Motor neuron (in vitro differentiated cells): ENCODE data around the gene PIP5K1B. TPM values are rescaled to one million over a fixed set of nuclear protein-coding genes. Genes with fewer than 3 reads are reported as not detected.
"Not testable (repeated sequence)": the region's sequence is repeated elsewhere in the genome, so short reads cannot be mapped to it uniquely, and the experiment has no call there.

ENCODE experiments used
- ATAC-seq, 8 experiments: fragments of 200-7000 bp; cut with Tn5 transposase; replicated peaks in 6 of 8; 2 replicates each; pipeline ENCODE4 v1.8.0; 2021; ENCODE audit warnings: mild to moderate bottlenecking in 8 of 8, moderate library complexity in 8 of 8
- H3K27ac ChIP-seq, 2 donors: fragments of 250-450 bp; sonication (Bioruptor Pico); 2 replicates each; pipeline ENCODE4 v1.9.0; 2021; ENCODE audit warnings: antibody characterized with exemption in 2 of 2, mild to moderate bottlenecking in 2 of 2, moderate library complexity in 1 of 2
- H3K4me1 ChIP-seq, 2 donors: fragments of 250-450 bp; sonication (Bioruptor Pico); replicated peaks in 1 of 2; 2 replicates each; pipeline ENCODE4 v1.6.1; 2021; ENCODE audit warnings: antibody characterized with exemption in 2 of 2, mild to moderate bottlenecking in 2 of 2, moderate library complexity in 1 of 2
- H3K4me3 ChIP-seq, 5 donors: fragments of 250-450 bp; sonication (Bioruptor Pico); 2 replicates each; pipeline ENCODE4 v1.9.0; 2021; ENCODE audit warnings: antibody characterized with exemption in 5 of 5, mild to moderate bottlenecking in 5 of 5, moderate library complexity in 4 of 5
- WGBS, 10 experiments: fragments of 450-650 bp; shearing (Covaris generic); methylation state at CpG; one replicate each; pipeline ENCODE4 v1.0.0; 2022; 5-methylcytosine and 5-hydroxymethylcytosine counted together
- in situ Hi-C, 9 experiments: fragments of 400-800 bp; cut with MboI; loops; one replicate each; pipeline ENCODE4 v1.15.0; 2021; ENCODE audit warnings: low sequenced_read_pairs in 9 of 9, low pct_unique_long_range_greater_than_20kb in 2 of 9; ENCODE audit not compliant: unreplicated experiment in 9 of 9
- total RNA-seq, 8 experiments: library from RNA; unstranded; fragments of 300-600 nt; gene quantifications; 2 replicates each; pipeline versions ENCODE4 v1.2.3 to v1.2.4, GENCODE V29; 2022

PIP5K1B gene
- total RNA-seq, 8 experiments from 2014 or later = 0.18 to 2.4 (median 0.47) TPM

DNA sequence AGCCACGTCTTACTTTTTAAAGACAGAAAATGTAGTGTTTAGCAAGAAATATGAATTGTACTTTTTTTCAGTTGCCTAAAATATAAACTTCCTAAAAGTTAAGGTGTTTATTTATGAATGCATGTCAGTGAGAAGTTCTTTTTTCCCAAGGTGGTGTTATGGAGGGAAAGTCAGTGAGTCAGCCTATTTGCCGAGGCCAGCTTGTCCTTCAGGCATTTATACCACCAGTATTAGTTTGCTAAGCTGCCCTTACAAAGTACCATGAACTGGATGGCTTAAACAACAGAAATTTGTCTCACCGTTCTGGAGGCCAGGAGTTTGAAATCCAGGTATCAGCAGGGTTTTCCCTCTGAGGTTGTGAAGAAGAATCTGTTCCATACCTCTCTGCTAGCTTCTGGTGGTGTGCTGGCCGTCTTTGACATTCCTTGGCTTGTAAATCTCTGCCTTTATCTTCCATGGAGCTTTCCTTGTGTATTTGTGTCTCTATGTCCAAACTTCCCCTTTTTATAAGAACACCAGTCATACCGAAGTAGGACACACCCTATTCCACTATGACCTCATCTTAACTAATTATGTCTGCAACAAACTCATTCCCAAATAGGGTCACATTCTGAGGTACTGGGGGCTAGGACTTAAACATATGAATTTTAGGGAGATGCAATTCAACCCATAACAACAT is 270.5 kb downstream of the PIP5K1B start:
- no peak overlapping the region for H3K27ac ChIP-seq
- H3K4me1 ChIP-seq = no peaks in the 10 kb centered on the region
- ATAC-seq = peak in 2 of 8 experiments; percentile 55 to 58
- WGBS, 10 experiments = 0 to 100% (median 80%) methylated on average over 1 to 4 of the region's 5 CpGs
- H3K4me3 ChIP-seq = no peak overlapping the region
- in situ Hi-C loops = loop anchor here in 1 of 9 experiments (25.0 kb wide), 2 partner anchors 313 to 388 kb away; no protein-coding TSS in a partner anchor

DNA sequence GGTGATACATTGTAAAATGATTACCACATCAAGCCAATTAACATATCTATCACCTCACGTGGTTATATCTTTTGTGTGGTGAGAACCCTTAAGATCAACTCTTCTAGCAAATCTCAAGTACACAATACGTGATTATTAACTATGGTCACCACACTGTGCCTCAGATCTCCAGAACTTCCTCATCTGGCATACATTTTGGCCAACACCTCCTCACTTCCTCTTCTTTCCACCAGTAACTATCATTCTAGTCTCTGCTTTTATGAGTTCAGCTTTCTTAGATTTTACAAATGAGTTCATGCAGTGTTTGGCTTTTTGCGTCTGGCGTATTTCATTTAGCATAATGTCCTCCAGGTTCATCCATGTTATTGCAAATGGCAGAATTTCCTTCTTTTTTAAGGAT is 273.0 kb downstream of the PIP5K1B start:
- no peak for ATAC-seq
- in situ Hi-C loops = loop anchor here in 1 of 9 experiments (25.0 kb wide), 2 partner anchors 316 to 391 kb away; no protein-coding TSS in a partner anchor

DNA sequence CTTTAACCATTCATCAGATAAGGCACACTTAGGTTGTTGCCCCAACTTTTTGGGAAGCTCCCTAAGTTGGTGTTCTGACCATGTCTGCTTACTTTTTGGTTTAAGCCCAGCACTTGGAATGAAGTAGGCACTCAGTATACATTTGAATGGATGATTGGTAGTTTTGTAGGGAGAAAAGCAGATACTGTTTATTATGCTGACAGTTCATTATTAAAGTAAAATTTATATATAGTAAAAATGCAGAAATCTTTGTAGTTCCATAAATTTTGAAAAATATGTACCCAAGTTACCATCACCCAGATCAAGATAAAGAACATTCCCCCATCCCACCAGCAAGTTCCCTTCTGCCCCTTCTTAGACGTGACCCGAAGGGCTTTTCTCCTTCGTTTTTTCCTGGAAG is 273.5 kb downstream of the PIP5K1B start:
- no peak for ATAC-seq
- WGBS, 10 experiments = 7 to 100% (median 67%) methylated on average over 1 to 3 of the region's 3 CpGs; no CpG with 5 or more reads in 3 of the 10 experiments
- Histone ChIP-seq H3K27ac (no peak overlapping the region), H3K4me3 (no peak overlapping the region), H3K4me1 (peaks cover 0 to 4% of the 10 kb centered on the region in 2 donors)
- in situ Hi-C loops = loop anchor here in 1 of 9 experiments (25.0 kb wide), 2 partner anchors 316 to 391 kb away; no protein-coding TSS in a partner anchor

More for the DNA sequence above, 273.0 kb downstream of the PIP5K1B start:
- H3K27ac ChIP-seq = no peak overlapping the region
- 20 to 100% (median 90%) methylated on average over 1 to 4 of the region's 4 CpGs; no CpG with 5 or more reads in 1 of the 10 experiments for WGBS, 10 experiments
- H3K4me3 ChIP-seq = no peak overlapping the region
- peaks cover 0 to 4% of the 10 kb centered on the region in 2 donors for H3K4me1 ChIP-seq

DNA sequence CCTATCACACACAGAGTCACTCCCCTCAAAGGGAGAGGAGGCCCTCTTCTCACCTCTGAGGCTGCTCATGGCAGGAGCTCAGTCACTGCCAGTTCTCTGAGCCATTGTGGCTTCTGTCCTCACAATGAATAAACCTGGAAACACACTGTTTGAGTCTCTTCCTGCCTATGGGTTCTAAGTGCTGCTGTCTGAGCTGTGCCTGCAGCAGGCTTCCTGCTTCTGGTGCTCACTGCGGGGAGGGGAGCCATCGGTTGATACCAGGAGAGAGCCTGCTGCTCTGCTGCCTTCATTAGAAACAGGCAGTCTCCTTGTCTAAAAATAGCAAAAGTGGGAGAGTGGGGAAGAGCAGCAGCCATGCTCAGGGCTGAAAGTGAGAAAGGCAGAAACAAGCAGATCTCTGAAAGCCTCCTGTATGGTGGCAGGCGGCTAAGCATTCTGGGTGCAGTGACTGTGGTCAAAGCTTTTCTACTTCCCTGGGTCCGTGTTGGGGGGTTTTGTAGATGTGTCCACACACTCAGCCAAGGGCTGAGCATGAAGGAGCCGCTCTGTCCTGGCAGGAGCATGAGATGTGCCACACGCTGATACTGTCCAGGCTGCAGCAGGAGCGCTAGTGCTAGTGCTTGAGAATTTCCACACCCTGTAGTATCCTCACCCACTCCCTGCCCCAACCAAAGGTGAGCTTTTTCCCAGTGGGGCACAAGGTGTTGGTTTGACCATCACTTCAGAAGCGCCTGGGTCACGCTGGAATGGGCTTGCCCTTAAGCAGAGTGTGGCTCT is 274.7 kb downstream of the PIP5K1B start:
- peak in 4 of 8 experiments; percentile 21 to 58 (median 36) for ATAC-seq
- Histone ChIP-seq H3K27ac (no peak overlapping the region), H3K4me1 (peaks cover 0 to 4% of the 10 kb centered on the region in 2 donors), H3K4me3 (no peak overlapping the region)
- in situ Hi-C loops = loop anchor here in 1 of 9 experiments (25.0 kb wide), 2 partner anchors 317 to 392 kb away; no protein-coding TSS in a partner anchor
- 0 to 100% (median 78%) methylated on average over 1 to 8 of the region's 9 CpGs; no CpG with 5 or more reads in 4 of the 10 experiments for WGBS, 10 experiments

DNA sequence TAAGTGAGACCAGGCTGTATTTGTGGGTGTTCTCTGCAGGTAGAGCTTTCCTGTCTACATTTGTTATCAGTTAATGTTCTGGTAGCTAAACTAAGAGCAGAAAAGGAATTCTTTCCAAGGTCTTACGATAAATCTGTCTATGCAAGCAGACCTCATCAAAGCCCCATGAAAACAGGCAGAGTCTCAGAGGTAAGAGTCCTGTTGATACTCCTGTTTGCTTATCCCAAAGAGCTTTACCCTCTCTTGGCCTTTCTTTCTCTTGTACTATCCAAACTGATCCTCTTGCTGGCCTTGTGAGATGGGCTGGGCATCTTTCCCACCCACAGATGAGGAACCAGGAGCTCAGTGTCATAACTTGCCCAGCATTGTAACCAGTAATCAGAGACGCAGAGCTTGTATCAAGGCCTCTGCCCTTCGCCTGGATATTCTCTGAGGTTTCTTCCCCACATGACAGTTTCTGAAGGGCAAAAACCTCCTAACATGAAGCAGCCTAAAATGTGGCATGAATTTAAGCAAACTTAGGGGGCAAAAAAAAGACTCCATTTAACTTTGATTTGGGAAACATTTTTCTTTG is 275.4 kb downstream of the PIP5K1B start:
- peaks cover 0 to 4% of the 10 kb centered on the region in 2 donors for H3K4me1 ChIP-seq
- no peak overlapping the region for H3K27ac ChIP-seq
- 18 to 100% (median 48%) methylated on average over 1 to 3 of the region's 3 CpGs; no CpG with 5 or more reads in 4 of the 10 experiments for WGBS, 10 experiments
- ATAC-seq = no peak
- no peak overlapping the region for H3K4me3 ChIP-seq
- in situ Hi-C loops = loop anchor here in 1 of 9 experiments (25.0 kb wide), 2 partner anchors 318 to 393 kb away; no protein-coding TSS in a partner anchor

DNA sequence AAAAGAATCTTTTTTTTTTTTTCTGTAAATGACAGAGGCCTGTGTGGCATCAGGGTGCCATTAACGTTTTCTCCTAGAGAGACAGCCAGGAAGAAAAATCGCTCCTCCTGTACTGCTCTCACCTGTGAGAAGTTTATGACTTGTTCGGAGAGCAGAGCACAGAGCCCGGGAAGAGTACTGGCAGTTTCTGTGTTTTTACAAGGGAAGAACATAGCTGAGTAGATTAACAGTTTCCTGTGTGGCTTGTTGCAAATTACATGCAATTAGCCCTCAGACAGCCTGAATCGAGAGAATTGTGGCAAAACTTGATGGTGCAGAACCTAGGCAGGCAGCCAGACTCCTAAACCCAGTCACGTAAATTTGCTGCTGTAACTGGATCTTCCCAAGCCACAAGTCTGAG is 276.7 kb downstream of the PIP5K1B start:
- in situ Hi-C loops = loop anchor here in 1 of 9 experiments (25.0 kb wide), 2 partner anchors 319 to 394 kb away; no protein-coding TSS in a partner anchor
- 0 to 66% (median 43%) methylated on average over 2 to 6 of the region's 6 CpGs; no CpG with 5 or more reads in 3 of the 10 experiments for WGBS, 10 experiments
- H3K4me1 ChIP-seq = peaks cover 0 to 4% of the 10 kb centered on the region in 2 donors
- peak in 2 of 8 experiments; percentile 12 to 27 for ATAC-seq
- H3K27ac ChIP-seq = no peak overlapping the region
- no peak overlapping the region for H3K4me3 ChIP-seq

DNA sequence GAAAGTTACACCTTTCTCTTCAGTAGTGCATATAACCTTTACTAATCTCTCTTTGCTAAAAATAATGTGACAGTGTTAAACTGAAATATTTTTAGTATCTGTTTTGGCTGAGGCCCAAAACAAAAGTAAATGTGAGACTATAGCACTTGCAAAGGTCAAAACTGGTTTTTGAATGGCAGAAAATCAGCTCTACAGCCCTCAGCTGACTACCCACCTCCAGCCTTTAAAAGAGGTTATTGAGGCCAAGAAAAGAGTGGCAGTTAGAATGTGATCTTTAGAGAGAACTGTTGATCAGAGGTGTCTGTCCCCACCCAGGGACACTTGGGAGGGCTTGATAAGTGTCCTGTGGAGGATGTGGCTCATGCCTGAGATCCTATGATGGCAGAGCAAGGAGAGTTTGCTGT is 278.0 kb downstream of the PIP5K1B start:
- H3K27ac ChIP-seq = no peak overlapping the region
- no peak overlapping the region for H3K4me3 ChIP-seq
- ATAC-seq = no peak
- H3K4me1 ChIP-seq = peaks cover 0 to 4% of the 10 kb centered on the region in 2 donors
- in situ Hi-C loops = loop anchor here in 1 of 9 experiments (25.0 kb wide), 2 partner anchors 321 to 396 kb away; no protein-coding TSS in a partner anchor

DNA sequence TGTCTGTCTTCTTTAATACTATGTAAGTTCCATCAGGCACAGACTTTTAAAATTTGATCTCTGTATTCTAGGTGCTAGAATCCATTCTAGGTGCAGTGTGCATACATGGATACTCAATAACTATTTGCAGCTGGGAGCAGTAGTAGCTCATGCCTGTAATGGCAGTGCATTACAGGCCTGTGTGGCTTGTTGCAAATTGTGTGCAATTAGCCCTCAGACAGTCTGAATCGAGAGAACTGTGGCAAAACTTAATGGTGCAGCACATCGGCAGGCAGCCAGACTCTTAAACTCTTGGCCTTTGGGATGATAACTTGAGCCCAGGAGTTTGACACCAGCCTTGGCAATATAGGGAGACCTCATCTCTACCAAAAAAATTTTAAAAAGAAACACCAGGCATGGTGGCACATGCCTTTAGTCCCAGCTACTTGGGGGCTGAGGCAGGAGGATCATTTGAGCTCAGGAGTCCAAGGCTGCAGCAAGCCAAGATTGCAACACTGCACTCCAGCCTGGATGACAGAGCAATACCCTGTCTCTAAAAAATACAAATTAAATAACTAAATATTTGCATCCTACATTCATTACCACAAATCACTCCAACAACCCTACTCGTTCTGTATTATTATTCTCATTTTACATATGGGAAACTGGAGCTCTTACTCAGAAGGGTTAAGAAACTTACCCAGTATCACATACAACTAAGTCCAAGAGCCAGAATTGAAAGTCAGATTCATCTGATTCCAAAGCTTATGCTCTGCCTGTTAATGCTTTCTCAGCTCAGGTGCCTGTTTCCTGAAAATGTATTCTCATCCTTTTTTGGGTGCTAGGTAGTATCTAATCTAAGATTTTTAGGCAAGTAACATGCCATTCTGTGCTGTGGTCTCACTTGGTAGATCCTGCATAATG is 278.7 kb downstream of the PIP5K1B start:
- peaks cover 0 to 4% of the 10 kb centered on the region in 2 donors for H3K4me1 ChIP-seq
- H3K27ac ChIP-seq = no peak overlapping the region
- no peak overlapping the region for H3K4me3 ChIP-seq
- in situ Hi-C loops = loop anchor here in 1 of 9 experiments (25.0 kb wide), 2 partner anchors 321 to 396 kb away; no protein-coding TSS in a partner anchor
- no peak for ATAC-seq
- WGBS, 10 experiments = 0 to 82% (median 60%) methylated on average over 1 to 3 of the region's 3 CpGs; no CpG with 5 or more reads in 1 of the 10 experiments

DNA sequence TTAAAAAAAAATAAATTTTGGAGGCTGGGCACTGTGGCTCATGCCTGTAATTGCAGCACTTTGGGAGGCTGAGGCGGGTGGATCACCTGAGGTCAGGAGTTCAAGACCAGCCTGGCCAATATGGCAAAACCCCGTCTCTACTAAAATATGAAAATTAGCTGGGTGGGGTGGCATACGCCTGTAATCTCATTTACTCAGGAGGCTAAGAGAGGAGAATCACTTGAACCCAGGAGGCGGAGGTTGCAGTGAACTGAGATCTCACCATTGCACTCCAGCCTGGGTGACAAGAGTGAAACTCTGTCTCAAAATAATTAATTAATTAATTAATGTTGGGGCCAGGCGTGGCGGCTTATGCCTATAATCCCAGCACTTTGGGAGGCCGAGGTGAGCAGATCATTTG is 281.9 kb downstream of the PIP5K1B start:
- not testable (repeated sequence) for H3K27ac ChIP-seq, H3K4me3 ChIP-seq, ATAC-seq, H3K4me1 ChIP-seq
- 60 to 100% (median 84%) methylated on average over 1 to 5 of the region's 7 CpGs; no CpG with 5 or more reads in 4 of the 10 experiments for WGBS, 10 experiments
- in situ Hi-C loops = loop anchor here in 1 of 9 experiments (25.0 kb wide), 2 partner anchors 325 to 400 kb away; no protein-coding TSS in a partner anchor

DNA sequence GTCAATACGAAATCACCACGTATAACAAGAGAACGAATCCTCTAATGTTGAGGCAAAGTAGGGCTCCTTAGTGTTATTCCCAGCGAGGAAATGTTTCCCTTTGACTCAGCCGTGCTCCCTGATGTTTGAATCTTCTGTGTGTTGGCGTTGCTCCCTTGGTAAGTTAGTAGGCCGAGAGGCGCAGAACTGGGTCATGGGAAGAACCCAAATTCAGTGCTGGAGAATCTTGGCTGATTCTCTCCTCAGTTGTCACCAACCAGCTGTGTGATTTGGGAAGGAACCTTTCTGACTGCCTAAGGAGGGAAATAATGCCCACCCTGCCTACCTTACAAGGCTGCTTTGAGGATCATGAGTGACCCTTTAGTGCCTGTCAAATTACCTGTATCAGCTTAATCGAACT is 286.4 kb downstream of the PIP5K1B start:
- in situ Hi-C loops = loop anchor here in 3 of 9 experiments (10.0 to 25.0 kb wide), 4 partner anchors 329 to 407 kb away; no protein-coding TSS in a partner anchor

DNA sequence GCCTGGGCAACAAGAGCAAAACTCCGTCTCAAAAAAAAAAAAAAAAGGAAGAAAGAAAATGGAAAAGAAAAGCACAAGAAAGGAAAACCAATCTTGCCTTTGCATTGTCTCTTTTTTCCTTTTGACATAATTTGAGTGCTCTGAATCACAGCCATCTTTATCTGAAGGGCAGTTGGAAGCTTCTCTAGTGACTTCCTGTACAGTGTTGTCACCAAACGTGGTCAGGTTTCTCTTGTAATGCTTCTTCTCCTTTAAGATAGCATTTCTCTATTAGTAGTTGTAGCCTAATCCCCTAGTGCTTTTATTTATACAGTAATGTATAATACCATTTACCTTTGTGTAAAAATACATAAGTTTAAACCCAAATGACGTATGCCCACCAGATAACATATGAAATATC is 290.7 kb downstream of the PIP5K1B start:
- no peak overlapping the region for H3K27ac ChIP-seq
- in situ Hi-C loops = loop anchor here in 3 of 9 experiments (10.0 to 25.0 kb wide), 4 partner anchors 333 to 411 kb away; no protein-coding TSS in a partner anchor
- ATAC-seq = no peak

More for the DNA sequence above, 286.4 kb downstream of the PIP5K1B start:
- Histone ChIP-seq H3K4me3 (no peak overlapping the region), H3K27ac (no peak overlapping the region), H3K4me1 (no peaks in the 10 kb centered on the region)
- ATAC-seq = peak in 1 of 8 experiments; percentile 83
- 4 to 100% (median 55%) methylated on average over 2 to 6 of the region's 9 CpGs; no CpG with 5 or more reads in 2 of the 10 experiments for WGBS, 10 experiments

More for the DNA sequence above, 290.7 kb downstream of the PIP5K1B start:
- H3K4me3 ChIP-seq = no peak overlapping the region
- no peaks in the 10 kb centered on the region for H3K4me1 ChIP-seq
- 0 to 100% (median 80%) methylated on average over 1 to 3 of the region's 3 CpGs; no CpG with 5 or more reads in 1 of the 10 experiments for WGBS, 10 experiments
